ENCODE results near the gene TMEM213.

DNA sequence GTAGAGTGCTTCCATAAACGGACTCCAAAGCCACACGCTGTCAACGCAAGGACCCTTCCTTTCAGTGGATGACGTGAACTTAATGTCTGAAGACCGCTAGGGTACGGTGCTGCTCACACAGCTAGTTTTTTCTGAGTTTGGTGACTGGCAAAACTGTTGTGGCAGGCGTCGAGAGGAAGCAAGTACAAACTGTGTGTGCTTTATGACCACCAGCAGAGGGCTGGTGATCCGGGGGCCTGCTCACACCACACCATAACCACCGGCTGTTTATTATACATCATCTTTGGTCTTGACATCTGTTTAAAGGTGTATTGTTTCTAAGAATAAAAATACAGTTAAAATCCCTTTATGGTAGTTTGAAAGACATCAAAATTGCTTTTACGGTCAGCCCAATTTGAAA lies 37.3 kb downstream of the TMEM213 start:
- no peak for TF ChIP-seq EZH2phosphoT487 (IDR thresholded peaks at IDR 0.05; ENCODE audit: low read length)
- TF ChIP-seq, protein P1, sequence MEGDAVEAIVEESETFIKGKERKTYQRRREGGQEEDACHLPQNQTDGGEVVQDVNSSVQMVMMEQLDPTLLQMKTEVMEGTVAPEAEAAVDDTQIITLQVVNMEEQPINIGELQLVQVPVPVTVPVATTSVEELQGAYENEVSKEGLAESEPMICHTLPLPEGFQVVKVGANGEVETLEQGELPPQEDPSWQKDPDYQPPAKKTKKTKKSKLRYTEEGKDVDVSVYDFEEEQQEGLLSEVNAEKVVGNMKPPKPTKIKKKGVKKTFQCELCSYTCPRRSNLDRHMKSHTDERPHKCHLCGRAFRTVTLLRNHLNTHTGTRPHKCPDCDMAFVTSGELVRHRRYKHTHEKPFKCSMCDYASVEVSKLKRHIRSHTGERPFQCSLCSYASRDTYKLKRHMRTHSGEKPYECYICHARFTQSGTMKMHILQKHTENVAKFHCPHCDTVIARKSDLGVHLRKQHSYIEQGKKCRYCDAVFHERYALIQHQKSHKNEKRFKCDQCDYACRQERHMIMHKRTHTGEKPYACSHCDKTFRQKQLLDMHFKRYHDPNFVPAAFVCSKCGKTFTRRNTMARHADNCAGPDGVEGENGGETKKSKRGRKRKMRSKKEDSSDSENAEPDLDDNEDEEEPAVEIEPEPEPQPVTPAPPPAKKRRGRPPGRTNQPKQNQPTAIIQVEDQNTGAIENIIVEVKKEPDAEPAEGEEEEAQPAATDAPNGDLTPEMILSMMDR (IDR thresholded peaks at IDR 0.05; ENCODE audit: low read length) = no peak
